Measurements from ENCODE around the gene OR51B4.

Gene OR51B4

DNA sequence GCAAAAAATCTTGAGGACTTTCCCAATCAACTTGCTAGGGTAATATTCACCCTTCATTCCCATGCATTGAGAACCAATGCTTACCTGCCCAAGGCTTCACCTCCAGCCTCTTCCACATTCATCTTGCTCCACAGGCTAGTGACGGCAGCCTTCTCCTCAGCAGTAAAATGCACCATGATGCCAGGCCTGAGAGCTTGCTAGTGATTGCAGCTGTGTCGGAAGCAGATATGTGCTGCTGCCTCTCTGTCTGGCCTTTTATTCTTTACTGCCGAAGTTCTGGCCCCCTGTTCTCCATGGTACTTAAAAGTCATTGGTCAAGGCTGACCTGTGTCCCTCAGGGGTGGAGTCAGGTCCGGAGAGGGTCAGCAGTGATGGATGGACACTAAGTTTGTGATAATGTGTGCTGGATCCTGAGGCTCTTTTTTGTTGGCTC, 32.0 kb downstream of the OR51B4 start, which contains the start of gene HBE1:
HBE1 (minus strand) TSS at position 231 of the 433 bp plus-strand sequence; CDS start at position 176, 55 bp downstream.
- TF ChIP-seq, protein P1, sequence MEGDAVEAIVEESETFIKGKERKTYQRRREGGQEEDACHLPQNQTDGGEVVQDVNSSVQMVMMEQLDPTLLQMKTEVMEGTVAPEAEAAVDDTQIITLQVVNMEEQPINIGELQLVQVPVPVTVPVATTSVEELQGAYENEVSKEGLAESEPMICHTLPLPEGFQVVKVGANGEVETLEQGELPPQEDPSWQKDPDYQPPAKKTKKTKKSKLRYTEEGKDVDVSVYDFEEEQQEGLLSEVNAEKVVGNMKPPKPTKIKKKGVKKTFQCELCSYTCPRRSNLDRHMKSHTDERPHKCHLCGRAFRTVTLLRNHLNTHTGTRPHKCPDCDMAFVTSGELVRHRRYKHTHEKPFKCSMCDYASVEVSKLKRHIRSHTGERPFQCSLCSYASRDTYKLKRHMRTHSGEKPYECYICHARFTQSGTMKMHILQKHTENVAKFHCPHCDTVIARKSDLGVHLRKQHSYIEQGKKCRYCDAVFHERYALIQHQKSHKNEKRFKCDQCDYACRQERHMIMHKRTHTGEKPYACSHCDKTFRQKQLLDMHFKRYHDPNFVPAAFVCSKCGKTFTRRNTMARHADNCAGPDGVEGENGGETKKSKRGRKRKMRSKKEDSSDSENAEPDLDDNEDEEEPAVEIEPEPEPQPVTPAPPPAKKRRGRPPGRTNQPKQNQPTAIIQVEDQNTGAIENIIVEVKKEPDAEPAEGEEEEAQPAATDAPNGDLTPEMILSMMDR (IDR thresholded peaks at IDR 0.05; ENCODE audit: insufficient read depth, low read length, poor library complexity, severe bottlenecking): no peak
- no peak for TF ChIP-seq EZH2phosphoT487 (conservative IDR thresholded peaks at IDR 0.05; ENCODE audit: low read length)
- Histone ChIP-seq H3K79me2 (ENCODE audit: insufficient read depth, low read length) (no peaks in the 10 kb centered on the region), H3K9me3 (ENCODE audit: insufficient read depth, low read length) (no peaks in the 10 kb centered on the region), H3K9ac (ENCODE audit: low read length) (no peak within 1 kb of the TSS), H3F3A (ENCODE audit: insufficient read depth) (no peaks in the 10 kb centered on the region), H3K27ac (ENCODE audit: low read depth, low read length) (no peak within 1 kb of the TSS), H3K27me3 (ENCODE audit: low read length) (no peaks in the 10 kb centered on the region), H3K4me3 (ENCODE audit: insufficient read depth, low read length, poor library complexity, severe bottlenecking) (no peak within 1 kb of the TSS), H3K9me2 (replicated peaks; ENCODE audit: insufficient read depth, low read length) (no peaks in the 10 kb centered on the region), H2AFZ (ENCODE audit: low read depth, low read length, severe bottlenecking) (no peak within 1 kb of the TSS), H3K36me3 (ENCODE audit: low read length) (no peaks in the 10 kb centered on the region), H4K20me1 (ENCODE audit: low read depth, low read length) (no peaks in the 10 kb centered on the region), H3K4me2 (ENCODE audit: low read depth, low read length, poor library complexity, severe bottlenecking) (no peak within 1 kb of the TSS)

DNA sequence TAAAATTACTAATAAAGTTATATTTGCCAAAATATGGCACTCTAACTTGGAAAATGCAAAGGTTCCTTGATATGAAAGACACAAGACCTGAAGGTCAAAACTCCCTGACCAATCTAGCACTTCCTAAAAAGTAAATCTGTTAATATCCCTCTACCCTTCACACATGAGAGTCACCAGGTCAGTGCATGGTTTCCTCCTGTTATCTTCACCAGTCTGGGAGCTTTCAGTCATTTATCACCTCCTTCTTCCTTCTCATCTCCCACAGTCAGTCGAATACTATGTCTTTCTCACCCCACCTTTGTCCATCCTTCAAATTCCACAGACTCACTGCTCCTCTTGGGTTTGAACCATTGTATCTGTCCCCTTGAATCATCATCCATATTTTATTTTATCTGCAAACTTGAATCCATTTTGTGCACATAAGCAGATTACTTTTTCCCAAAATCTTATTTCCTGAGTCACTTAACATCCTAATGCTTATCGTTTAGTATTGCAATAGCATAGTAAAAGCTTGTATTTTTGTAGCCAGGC, 34.6 kb downstream of the OR51B4 start:
- no peaks in the 10 kb centered on the region for H4K20me1 ChIP-seq (ENCODE audit: low read depth, low read length)
- H3F3A ChIP-seq (ENCODE audit: insufficient read depth): no peaks in the 10 kb centered on the region
- no peak overlapping the region for H3K4me3 ChIP-seq (ENCODE audit: insufficient read depth, low read length, poor library complexity, severe bottlenecking)

DNA sequence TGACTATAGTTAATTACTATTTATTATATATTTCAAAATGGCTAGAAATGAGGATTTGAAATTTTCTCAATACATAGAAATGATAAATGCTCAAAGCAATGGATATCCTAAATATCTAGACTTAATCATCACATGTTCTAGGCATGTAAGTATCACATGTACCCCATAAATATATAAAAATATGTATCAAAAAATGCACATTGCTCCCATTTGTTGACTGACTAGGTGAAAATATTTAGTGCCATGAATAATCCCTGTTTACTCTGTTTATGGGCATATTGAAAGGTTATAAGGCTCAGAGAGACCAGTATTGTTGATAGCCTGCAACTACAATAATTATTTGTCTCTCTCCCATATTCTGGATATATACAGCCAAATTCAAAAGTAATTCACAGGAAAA, 35.1 kb downstream of the OR51B4 start:
- no peak overlapping the region for H3K4me3 ChIP-seq (ENCODE audit: insufficient read depth, low read length, poor library complexity, severe bottlenecking)
- no peak overlapping the region for H2AFZ ChIP-seq (ENCODE audit: low read depth, low read length, severe bottlenecking)
- no peaks in the 10 kb centered on the region for H3K27me3 ChIP-seq (ENCODE audit: low read length)
- TF ChIP-seq, protein P1 (IDR thresholded peaks at IDR 0.05; ENCODE audit: insufficient read depth, low read length, poor library complexity, severe bottlenecking): no peak
- TF ChIP-seq EZH2phosphoT487 (conservative IDR thresholded peaks at IDR 0.05; ENCODE audit: low read length): no peak
- H3K36me3 ChIP-seq (ENCODE audit: low read length): no peaks in the 10 kb centered on the region
- no peaks in the 10 kb centered on the region for H4K20me1 ChIP-seq (ENCODE audit: low read depth, low read length)
- H3F3A ChIP-seq (ENCODE audit: insufficient read depth): no peaks in the 10 kb centered on the region
- no peaks in the 10 kb centered on the region for H3K9me2 ChIP-seq (replicated peaks; ENCODE audit: insufficient read depth, low read length)
- no peaks in the 10 kb centered on the region for H3K79me2 ChIP-seq (ENCODE audit: insufficient read depth, low read length)
- no peak overlapping the region for H3K27ac ChIP-seq (ENCODE audit: low read depth, low read length)
- no peaks in the 10 kb centered on the region for H3K9me3 ChIP-seq (ENCODE audit: insufficient read depth, low read length)
- H3K9ac ChIP-seq (ENCODE audit: low read length): no peak overlapping the region
- no peak overlapping the region for H3K4me2 ChIP-seq (ENCODE audit: low read depth, low read length, poor library complexity, severe bottlenecking)

More for the DNA sequence above, 34.6 kb downstream of the OR51B4 start:
- H3K36me3 ChIP-seq (ENCODE audit: low read length): no peaks in the 10 kb centered on the region
- no peaks in the 10 kb centered on the region for H3K27me3 ChIP-seq (ENCODE audit: low read length)
- TF ChIP-seq, protein P1 (IDR thresholded peaks at IDR 0.05; ENCODE audit: insufficient read depth, low read length, poor library complexity, severe bottlenecking): no peak
- no peak for TF ChIP-seq EZH2phosphoT487 (conservative IDR thresholded peaks at IDR 0.05; ENCODE audit: low read length)
- no peaks in the 10 kb centered on the region for H3K9me3 ChIP-seq (ENCODE audit: insufficient read depth, low read length)
- no peak overlapping the region for H2AFZ ChIP-seq (ENCODE audit: low read depth, low read length, severe bottlenecking)
- H3K79me2 ChIP-seq (ENCODE audit: insufficient read depth, low read length): no peaks in the 10 kb centered on the region
- no peak overlapping the region for H3K9ac ChIP-seq (ENCODE audit: low read length)
- H3K9me2 ChIP-seq (replicated peaks; ENCODE audit: insufficient read depth, low read length): no peaks in the 10 kb centered on the region
- H3K27ac ChIP-seq (ENCODE audit: low read depth, low read length): no peak overlapping the region
- no peak overlapping the region for H3K4me2 ChIP-seq (ENCODE audit: low read depth, low read length, poor library complexity, severe bottlenecking)
